ENCODE data around the gene NOL9.

Gene NOL9

GRCh38 chr1:6488602-6489382, 65.5 kb downstream of the NOL9 start:
- peaks cover 9% of the 10 kb centered on the region for H3K4me1 ChIP-seq (ENCODE audit: insufficient read depth, low read length, severe bottlenecking)
- H3K9me3 ChIP-seq (ENCODE audit: low read length), result no peaks in the 10 kb centered on the region
- no peaks in the 10 kb centered on the region for H3K36me3 ChIP-seq (ENCODE audit: insufficient read depth, low read length)
- no peaks in the 10 kb centered on the region for H3K9me2 ChIP-seq (ENCODE audit: low read depth, low read length)
- H3K4me3 ChIP-seq (ENCODE audit: low read depth, low read length, poor library complexity, severe bottlenecking), result no peak overlapping the region
- H3K9ac ChIP-seq (ENCODE audit: low read length), result no peak overlapping the region
- H3K4me2 ChIP-seq (ENCODE audit: low read length), result no peak overlapping the region
- H3K79me2 ChIP-seq (ENCODE audit: insufficient read depth, low read length), result no peaks in the 10 kb centered on the region
- TF ChIP-seq, protein P1, sequence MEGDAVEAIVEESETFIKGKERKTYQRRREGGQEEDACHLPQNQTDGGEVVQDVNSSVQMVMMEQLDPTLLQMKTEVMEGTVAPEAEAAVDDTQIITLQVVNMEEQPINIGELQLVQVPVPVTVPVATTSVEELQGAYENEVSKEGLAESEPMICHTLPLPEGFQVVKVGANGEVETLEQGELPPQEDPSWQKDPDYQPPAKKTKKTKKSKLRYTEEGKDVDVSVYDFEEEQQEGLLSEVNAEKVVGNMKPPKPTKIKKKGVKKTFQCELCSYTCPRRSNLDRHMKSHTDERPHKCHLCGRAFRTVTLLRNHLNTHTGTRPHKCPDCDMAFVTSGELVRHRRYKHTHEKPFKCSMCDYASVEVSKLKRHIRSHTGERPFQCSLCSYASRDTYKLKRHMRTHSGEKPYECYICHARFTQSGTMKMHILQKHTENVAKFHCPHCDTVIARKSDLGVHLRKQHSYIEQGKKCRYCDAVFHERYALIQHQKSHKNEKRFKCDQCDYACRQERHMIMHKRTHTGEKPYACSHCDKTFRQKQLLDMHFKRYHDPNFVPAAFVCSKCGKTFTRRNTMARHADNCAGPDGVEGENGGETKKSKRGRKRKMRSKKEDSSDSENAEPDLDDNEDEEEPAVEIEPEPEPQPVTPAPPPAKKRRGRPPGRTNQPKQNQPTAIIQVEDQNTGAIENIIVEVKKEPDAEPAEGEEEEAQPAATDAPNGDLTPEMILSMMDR (IDR thresholded peaks at IDR 0.05; ENCODE audit: low read length), result no peak
- no peak for TF ChIP-seq EZH2 (IDR thresholded peaks at IDR 0.05; ENCODE audit: borderline replicate concordance, low read length)
- H2AFZ ChIP-seq (ENCODE audit: low read length), result no peak overlapping the region
- peaks cover 5% of the 10 kb centered on the region for H3K27me3 ChIP-seq (ENCODE audit: insufficient read depth, low read length)
- H3F3A ChIP-seq (ENCODE audit: insufficient read depth, low read length), result no peaks in the 10 kb centered on the region
- H4K20me1 ChIP-seq (ENCODE audit: insufficient read depth, low read length), result no peaks in the 10 kb centered on the region
- H3K27ac ChIP-seq (ENCODE audit: low read depth, low read length, poor library complexity, severe bottlenecking), result no peak overlapping the region

DNA sequence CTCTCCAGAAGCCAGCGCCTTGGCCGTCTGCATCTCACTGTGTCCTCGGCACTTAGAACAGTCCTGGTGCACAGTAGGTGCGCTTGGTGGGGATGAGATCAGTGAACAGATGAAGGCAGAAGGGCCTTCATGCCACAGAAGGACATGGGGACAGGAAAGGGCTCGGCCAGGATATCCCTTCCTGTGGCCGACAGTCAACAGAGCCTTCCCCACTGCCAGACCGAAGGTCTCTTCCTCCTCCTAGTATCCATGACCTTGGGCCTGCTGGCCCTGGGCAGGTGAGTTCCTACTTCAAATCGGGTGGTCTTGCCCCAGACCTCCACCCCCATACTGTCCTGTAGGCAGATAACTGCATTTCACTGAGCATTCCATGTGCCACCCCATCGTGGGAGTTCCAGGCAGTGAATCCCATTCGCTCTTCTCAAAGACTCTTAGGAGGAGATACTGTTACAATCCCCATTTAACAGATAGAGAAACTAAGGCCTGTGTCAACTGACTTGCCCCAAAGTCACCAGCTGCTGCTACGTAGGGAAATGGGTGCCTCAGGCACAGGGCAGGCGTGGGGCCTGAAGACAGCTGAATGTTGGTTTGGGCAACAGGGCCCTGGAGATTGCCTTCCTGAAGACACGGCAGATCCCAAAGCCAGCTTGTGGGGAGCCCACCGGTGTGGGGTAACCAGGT, 66.4 kb downstream of the NOL9 start:
- Histone ChIP-seq H3K79me2 (ENCODE audit: insufficient read depth, low read length) (no peaks in the 10 kb centered on the region), H3K9me2 (ENCODE audit: low read depth, low read length) (no peaks in the 10 kb centered on the region), H3K27ac (ENCODE audit: low read depth, low read length, poor library complexity, severe bottlenecking) (no peak overlapping the region), H3K9me3 (ENCODE audit: low read length) (no peaks in the 10 kb centered on the region), H3K4me2 (ENCODE audit: low read length) (no peak overlapping the region), H3K4me3 (ENCODE audit: low read depth, low read length, poor library complexity, severe bottlenecking) (no peak overlapping the region), H4K20me1 (ENCODE audit: insufficient read depth, low read length) (no peaks in the 10 kb centered on the region), H2AFZ (ENCODE audit: low read length) (no peak overlapping the region), H3K27me3 (ENCODE audit: insufficient read depth, low read length) (peaks cover 5% of the 10 kb centered on the region), H3K36me3 (ENCODE audit: insufficient read depth, low read length) (no peaks in the 10 kb centered on the region), H3F3A (ENCODE audit: insufficient read depth, low read length) (no peaks in the 10 kb centered on the region), H3K4me1 (ENCODE audit: insufficient read depth, low read length, severe bottlenecking) (peaks cover 9% of the 10 kb centered on the region), H3K9ac (ENCODE audit: low read length) (no peak overlapping the region)
- TF ChIP-seq, protein P1 (IDR thresholded peaks at IDR 0.05; ENCODE audit: low read length), result no peak
- TF ChIP-seq EZH2 (IDR thresholded peaks at IDR 0.05; ENCODE audit: borderline replicate concordance, low read length), result no peak

GRCh38 chr1:6486433-6487011, 67.8 kb downstream of the NOL9 start:
- H3K9me2 ChIP-seq (ENCODE audit: low read depth, low read length), result no peaks in the 10 kb centered on the region
- no peaks in the 10 kb centered on the region for H3F3A ChIP-seq (ENCODE audit: insufficient read depth, low read length)
- TF ChIP-seq, protein P1 (IDR thresholded peaks at IDR 0.05; ENCODE audit: low read length), result peak; percentile 87
- TF ChIP-seq EZH2 (IDR thresholded peaks at IDR 0.05; ENCODE audit: borderline replicate concordance, low read length), result no peak
- peaks cover 9% of the 10 kb centered on the region for H3K4me1 ChIP-seq (ENCODE audit: insufficient read depth, low read length, severe bottlenecking)
- no peak overlapping the region for H3K27ac ChIP-seq (ENCODE audit: low read depth, low read length, poor library complexity, severe bottlenecking)
- H3K9me3 ChIP-seq (ENCODE audit: low read length), result no peaks in the 10 kb centered on the region
- H4K20me1 ChIP-seq (ENCODE audit: insufficient read depth, low read length), result no peaks in the 10 kb centered on the region
- no peak overlapping the region for H3K4me2 ChIP-seq (ENCODE audit: low read length)
- no peaks in the 10 kb centered on the region for H3K36me3 ChIP-seq (ENCODE audit: insufficient read depth, low read length)
- H3K9ac ChIP-seq (ENCODE audit: low read length), result no peak overlapping the region
- no peak overlapping the region for H3K4me3 ChIP-seq (ENCODE audit: low read depth, low read length, poor library complexity, severe bottlenecking)
- H3K27me3 ChIP-seq (ENCODE audit: insufficient read depth, low read length), result peaks cover 5% of the 10 kb centered on the region
- no peak overlapping the region for H2AFZ ChIP-seq (ENCODE audit: low read length)
- no peaks in the 10 kb centered on the region for H3K79me2 ChIP-seq (ENCODE audit: insufficient read depth, low read length)

All from OCI-LY1 (cell line).